ENCODE results near the gene MCTP1. TPM values are rescaled to one million over a fixed set of nuclear protein-coding genes. Genes with fewer than 3 reads are reported as not detected.

The MCTP1 gene
- total RNA-seq, 4 donors from 2014 or later = 3.3 to 31.4 (median 13.4) TPM

GRCh38 chr5:94778732-94779131 lies 506.2 kb downstream of the MCTP1 start:
- Histone ChIP-seq H3K27ac (no peak overlapping the region), H3K27me3 (no peaks in the 10 kb centered on the region), H3K36me3 (no peaks in the 10 kb centered on the region), H3K9me3 (no peaks in the 10 kb centered on the region), H3K4me3 (no peak overlapping the region), H3K4me1 (no peaks in the 10 kb centered on the region)
- in situ Hi-C loops (cut with MboI; ENCODE audit: low pct_ligation_motif_present in 1 of 4, low pct_unique_long_range_greater_than_20kb in 1 of 4, low sequenced_read_pairs in 3 of 4) = no loop called here
- 32 to 45% methylated on average over 3 of the region's 3 CpGs for WGBS, 2 donors (ENCODE audit: low coverage in 1 of 2)
- intact Hi-C loops (cut with DNase I; ENCODE audit: low total_unique reads) = no loop called here
- TF ChIP-seq EP300 (IDR thresholded peaks at IDR 0.05; ENCODE audit: low read depth) (no peak), CTCF (IDR thresholded peaks at IDR 0.05) (no peak)
- no peak for DNase-seq

- H3K4me1 ChIP-seq = no peaks in the 10 kb centered on the region
- TF ChIP-seq POLR2AphosphoS5 (IDR thresholded peaks at IDR 0.05) (no peak), CTCF (IDR thresholded peaks at IDR 0.05) (no peak), POLR2A (IDR thresholded peaks at IDR 0.05) (no peak), EP300 (IDR thresholded peaks at IDR 0.05; ENCODE audit: low read depth) (no peak)
- H3K4me3 ChIP-seq = no peak overlapping the region
- 50 to 80% methylated on average over 1 to 5 of the region's 5 CpGs for WGBS, 2 donors (ENCODE audit: low coverage in 1 of 2)
- in situ Hi-C loops (cut with MboI; ENCODE audit: low pct_ligation_motif_present in 1 of 4, low pct_unique_long_range_greater_than_20kb in 1 of 4, low sequenced_read_pairs in 3 of 4) (no loop called here), intact Hi-C loops (cut with DNase I; ENCODE audit: low total_unique reads) (no loop called here)
- H3K36me3 ChIP-seq = no peaks in the 10 kb centered on the region
- no peak for DNase-seq
- H3K27me3 ChIP-seq = no peaks in the 10 kb centered on the region
- no peak overlapping the region for H3K27ac ChIP-seq
- no peaks in the 10 kb centered on the region for H3K9me3 ChIP-seq
Measured at GRCh38 chr5:94778299-94778698, 506.6 kb downstream of the MCTP1 start.

GRCh38 chr5:94777056-94777880 lies 507.6 kb downstream of the MCTP1 start:
- Histone ChIP-seq H3K4me3 (no peak overlapping the region), H3K36me3 (no peaks in the 10 kb centered on the region), H3K4me1 (no peaks in the 10 kb centered on the region), H3K9me3 (no peaks in the 10 kb centered on the region), H3K27me3 (no peaks in the 10 kb centered on the region), H3K27ac (no peak overlapping the region)
- no peak for DNase-seq
- TF ChIP-seq POLR2AphosphoS5 (IDR thresholded peaks at IDR 0.05) (no peak), CTCF (IDR thresholded peaks at IDR 0.05) (no peak), POLR2A (IDR thresholded peaks at IDR 0.05) (no peak), EP300 (IDR thresholded peaks at IDR 0.05; ENCODE audit: low read depth) (no peak)
- WGBS, 2 donors (ENCODE audit: low coverage in 1 of 2) = 57 to 61% methylated on average over 3 to 5 of the region's 5 CpGs
- intact Hi-C loops (cut with DNase I; ENCODE audit: low total_unique reads) (loop anchor here (2.0 kb wide), 1 partner anchor 66 kb away; no protein-coding TSS in a partner anchor), in situ Hi-C loops (cut with MboI; ENCODE audit: low pct_ligation_motif_present in 1 of 4, low pct_unique_long_range_greater_than_20kb in 1 of 4, low sequenced_read_pairs in 3 of 4) (no loop called here)

- H3K9me3 ChIP-seq = no peaks in the 10 kb centered on the region
- in situ Hi-C loops (cut with MboI; ENCODE audit: low pct_ligation_motif_present in 1 of 4, low pct_unique_long_range_greater_than_20kb in 1 of 4, low sequenced_read_pairs in 3 of 4) (no loop called here), intact Hi-C loops (cut with DNase I; ENCODE audit: low total_unique reads) (loop anchor here (2.0 kb wide), 1 partner anchor 65 kb away; no protein-coding TSS in a partner anchor)
- WGBS, 2 donors (ENCODE audit: low coverage in 1 of 2) = 56 to 57% methylated on average over 1 to 5 of the region's 5 CpGs
- H3K27ac ChIP-seq = no peak overlapping the region
- H3K36me3 ChIP-seq = no peaks in the 10 kb centered on the region
- H3K4me3 ChIP-seq = no peak overlapping the region
- no peak for DNase-seq
- no peak for TF ChIP-seq POLR2A (IDR thresholded peaks at IDR 0.05)
- TF ChIP-seq EP300 (IDR thresholded peaks at IDR 0.05; ENCODE audit: low read depth) = no peak
- no peak for TF ChIP-seq POLR2AphosphoS5 (IDR thresholded peaks at IDR 0.05)
- TF ChIP-seq CTCF (IDR thresholded peaks at IDR 0.05) = no peak
- no peaks in the 10 kb centered on the region for H3K27me3 ChIP-seq
- H3K4me1 ChIP-seq = no peaks in the 10 kb centered on the region
Measured at GRCh38 chr5:94776167-94776566, 508.7 kb downstream of the MCTP1 start.

Data from transverse colon (tissue), 4 donors.